Measurements from ENCODE around the gene PDLIM5. TPM values are rescaled to one million over a fixed set of nuclear protein-coding genes. Genes with fewer than 3 reads are reported as not detected.

Gene PDLIM5
- total RNA-seq, 1 donor from 2014 or later, result 211 TPM

- intact Hi-C loops (cut with DNase I), result loop anchor here (5.0 kb wide), 1 partner anchor 578 kb away; no protein-coding TSS in a partner anchor
These were observed 32.2 kb upstream of the PDLIM5 start for GRCh38 chr4:94419549-94419948.

GRCh38 chr4:94419956-94420355, 31.8 kb upstream of the PDLIM5 start:
- DNase-seq (ENCODE audit: low spot score) (no peak), ATAC-seq (no peak)
- intact Hi-C loops (cut with DNase I), result loop anchor here (5.0 kb wide), 1 partner anchor 577 kb away; no protein-coding TSS in a partner anchor

More at GRCh38 chr4:94419549-94419948, 32.2 kb upstream of the PDLIM5 start:
- ATAC-seq, result no peak
- DNase-seq (ENCODE audit: low spot score), result no peak

GRCh38 chr4:94420356-94420755, 31.4 kb upstream of the PDLIM5 start:
- ATAC-seq, result no peak
- no peak for DNase-seq (ENCODE audit: low spot score)
- intact Hi-C loops (cut with DNase I), result no loop called here

GRCh38 chr4:94426783-94427182, 25.0 kb upstream of the PDLIM5 start:
- no peak for DNase-seq (ENCODE audit: low spot score)
- ATAC-seq, result no peak
- intact Hi-C loops (cut with DNase I), result no loop called here

- DNase-seq (ENCODE audit: low spot score) (no peak), ATAC-seq (no peak)
- intact Hi-C loops (cut with DNase I), result no loop called here
These were observed 22.9 kb upstream of the PDLIM5 start for GRCh38 chr4:94428884-94429283.

- intact Hi-C loops (cut with DNase I), result no loop called here
- no peak for ATAC-seq
- no peak for DNase-seq (ENCODE audit: low spot score)
These were observed 21.3 kb upstream of the PDLIM5 start for GRCh38 chr4:94430406-94430805.

GRCh38 chr4:94431388-94431787, 20.4 kb upstream of the PDLIM5 start:
- intact Hi-C loops (cut with DNase I), result no loop called here
- no peak for DNase-seq (ENCODE audit: low spot score)
- no peak for ATAC-seq

GRCh38 chr4:94434505-94434904, 17.2 kb upstream of the PDLIM5 start:
- intact Hi-C loops (cut with DNase I), result no loop called here
- no peak for DNase-seq (ENCODE audit: low spot score)
- ATAC-seq, result no peak

GRCh38 chr4:94435874-94436273, 15.9 kb upstream of the PDLIM5 start:
- DNase-seq (ENCODE audit: low spot score) (no peak), ATAC-seq (no peak)
- intact Hi-C loops (cut with DNase I), result no loop called here

- no peak for DNase-seq (ENCODE audit: low spot score)
- intact Hi-C loops (cut with DNase I), result no loop called here
- ATAC-seq, result no peak
These were observed 15.2 kb upstream of the PDLIM5 start for GRCh38 chr4:94436512-94436911.

- no peak for ATAC-seq
- DNase-seq (ENCODE audit: low spot score), result no peak
- intact Hi-C loops (cut with DNase I), result no loop called here
These were observed 12.1 kb upstream of the PDLIM5 start for GRCh38 chr4:94439606-94440005.

GRCh38 chr4:94441838-94442237, 9.9 kb upstream of the PDLIM5 start:
- intact Hi-C loops (cut with DNase I), result no loop called here
- DNase-seq (ENCODE audit: low spot score) (no peak), ATAC-seq (no peak)

GRCh38 chr4:94442251-94442650, 9.5 kb upstream of the PDLIM5 start:
- intact Hi-C loops (cut with DNase I), result no loop called here
- ATAC-seq (no peak), DNase-seq (ENCODE audit: low spot score) (no peak)

GRCh38 chr4:94446386-94446785, 5.4 kb upstream of the PDLIM5 start:
- no peak for DNase-seq (ENCODE audit: low spot score)
- no peak for ATAC-seq
- intact Hi-C loops (cut with DNase I), result no loop called here

GRCh38 chr4:94447754-94448411, 3.9 kb upstream of the PDLIM5 start:
- DNase-seq (ENCODE audit: low spot score) (no peak), ATAC-seq (no peak)
- intact Hi-C loops (cut with DNase I), result no loop called here

- ATAC-seq, result no peak
- DNase-seq (ENCODE audit: low spot score), result no peak
- intact Hi-C loops (cut with DNase I), result no loop called here
These were observed 2.8 kb upstream of the PDLIM5 start for GRCh38 chr4:94448815-94449375.

GRCh38 chr4:94451051-94451694, 569 bp upstream of the PDLIM5 start:
- no peak for ATAC-seq
- no peak for DNase-seq (ENCODE audit: low spot score)
- intact Hi-C loops (cut with DNase I), result no loop called here

GRCh38 chr4:94452476-94453371, 982 bp downstream of the PDLIM5 start:
- ATAC-seq, result peak; percentile 91
- intact Hi-C loops (cut with DNase I), result no loop called here
- peak; percentile 89 for DNase-seq (ENCODE audit: low spot score)

- DNase-seq (ENCODE audit: low spot score) (no peak), ATAC-seq (no peak)
- intact Hi-C loops (cut with DNase I), result no loop called here
These were observed 1.7 kb downstream of the PDLIM5 start for GRCh38 chr4:94453391-94453963.

All from sciatic nerve (tissue), 2 donors.